Kidney (tissue), 14 donors: ENCODE results near the gene ZNF789. TPM values are rescaled to one million over a fixed set of nuclear protein-coding genes. Genes with fewer than 3 reads are reported as not detected.

ENCODE experiments used
- DNase-seq, 5 donors: peaks; one replicate each; pipeline ENCODE4 v3.0.0-alpha.2; 2013 to 2020
- FAIRE-seq: peaks from 2 replicates; lab custom pipeline; 2012; peaks lifted over from hg19 to GRCh38; lab: Jason Lieb, UNC
- H3K27ac ChIP-seq, 2 donors: one replicate each; pipeline ENCODE4 v1.7.0; 2013; ENCODE audit warnings: low read depth in 2 of 2, low read length in 2 of 2, inconsistent platforms in 1 of 2
- H3K27me3 ChIP-seq: one replicate; pipeline ENCODE4 v1.7.1; 2013; ENCODE audit warnings: low read length, inconsistent platforms; ENCODE audit not compliant: control insufficient read depth, insufficient read depth
- H3K36me3 ChIP-seq, 3 donors: one replicate each; pipeline versions ENCODE4 v1.7.0 to v1.7.1; 2013; ENCODE audit warnings: low read length in 3 of 3, control low read depth in 1 of 3, inconsistent platforms in 1 of 3; ENCODE audit not compliant: insufficient read depth in 3 of 3, control insufficient read depth in 2 of 3
- H3K4me1 ChIP-seq, 3 donors: one replicate each; pipeline versions ENCODE4 v1.7.0 to v1.7.1; 2013; ENCODE audit warnings: low read length in 3 of 3, inconsistent platforms in 1 of 3, low read depth in 1 of 3; ENCODE audit not compliant: control insufficient read depth in 2 of 3, insufficient read depth in 2 of 3
- H3K4me3 ChIP-seq, 3 donors: one replicate each; pipeline versions ENCODE4 v1.7.0 to v1.8.1; 2013; ENCODE audit warnings: low read length in 3 of 3, control low read depth in 1 of 3, inconsistent platforms in 1 of 3
- H3K9ac ChIP-seq, 3 donors: one replicate each; pipeline versions ENCODE4 v1.7.0 to v1.7.1; 2013; ENCODE audit warnings: low read length in 3 of 3, control low read depth in 1 of 3, inconsistent platforms in 1 of 3
- H3K9me3 ChIP-seq, 3 donors: one replicate each; pipeline versions ENCODE4 v1.7.0 to v1.7.1; 2013; ENCODE audit warnings: low read length in 3 of 3, control low read depth in 1 of 3, inconsistent platforms in 1 of 3; ENCODE audit not compliant: control insufficient read depth in 2 of 3, insufficient read depth in 1 of 3
- CTCF ChIP-seq: IDR thresholded peaks from 3 replicates; pipeline ENCODE4 v1.5.1; 2012; ENCODE audit warnings: mild to moderate bottlenecking, moderate library complexity, borderline replicate concordance; ENCODE audit not compliant: insufficient read depth; ENCODE audit errors: extremely low read depth
- intact Hi-C: fragments of 100-400 bp; cut with DNase I; formaldehyde crosslinking; loops from one replicate; pipeline ENCODE4 v1.11.1; 2022
- polyA plus RNA-seq: library from polyadenylated mRNA; stranded (reverse); fragments of 350-450 nt; fragmentation: Illumina TruSeq; extraction: RNeasy Lipid Tissue Mini Kit (QIAGEN cat#74804); gene quantifications from one replicate; pipeline ENCODE4 v1.2.3, GENCODE V29; 2014; ENCODE audit warnings: low read depth, low replicate concordance; ENCODE audit not compliant: insufficient read depth
- total RNA-seq: library from RNA; stranded (reverse); fragmentation: NEBNext Ultra II Directional; extraction: Animal tissue kit (Norgen Biotek cat#: 25700); gene quantifications from one replicate; pipeline ENCODE4 v1.2.1, GENCODE V29; 2021
- donor health status: control.
- donor health status: control.
- donor health status: control.
- donor health status: control.
- donor health status: control.
- donor health status: DM: yes; HTN: yes; CAD: no.
- donor health status: Normal renal cell carcinoma (clear cell type).

Gene ZNF789
- total and polyA plus RNA-seq, 2 donors from 2014 or later, result 10.6 to 14.8 TPM

- no peaks in the 10 kb centered on the region for H3K4me1 ChIP-seq
- peaks cover 2 to 31% (median 24%) of the 10 kb centered on the region in 3 donors for H3K36me3 ChIP-seq
- H3K9me3 ChIP-seq, result no peaks in the 10 kb centered on the region
- intact Hi-C loops, result no loop called here
- no peak for TF ChIP-seq CTCF
- no peak overlapping the region for H3K9ac ChIP-seq
- no peak overlapping the region for H3K27ac ChIP-seq
- DNase-seq, result no peak
- no peak overlapping the region for H3K4me3 ChIP-seq
- FAIRE-seq, result no peak
- H3K27me3 ChIP-seq, result no peaks in the 10 kb centered on the region
Observed at GRCh38 chr7:99452541-99452940, 20.1 kb upstream of the ZNF789 start.

GRCh38 chr7:99453105-99453504 lies 19.6 kb upstream of the ZNF789 start:
- no peaks in the 10 kb centered on the region for H3K9me3 ChIP-seq
- H3K4me1 ChIP-seq, result no peaks in the 10 kb centered on the region
- no peak overlapping the region for H3K9ac ChIP-seq
- TF ChIP-seq CTCF, result no peak
- intact Hi-C loops, result no loop called here
- no peak for DNase-seq
- peaks cover 2 to 35% (median 24%) of the 10 kb centered on the region in 3 donors for H3K36me3 ChIP-seq
- no peak for FAIRE-seq
- no peak overlapping the region for H3K27ac ChIP-seq
- no peak overlapping the region for H3K4me3 ChIP-seq
- H3K27me3 ChIP-seq, result no peaks in the 10 kb centered on the region

GRCh38 chr7:99455874-99456273 lies 16.8 kb upstream of the ZNF789 start:
- Histone ChIP-seq H3K27ac (no peak overlapping the region), H3K27me3 (no peaks in the 10 kb centered on the region), H3K9me3 (no peaks in the 10 kb centered on the region), H3K36me3 (peaks cover 2 to 34% (median 20%) of the 10 kb centered on the region in 3 donors), H3K9ac (no peak overlapping the region), H3K4me1 (no peaks in the 10 kb centered on the region), H3K4me3 (no peak overlapping the region)
- intact Hi-C loops, result no loop called here
- DNase-seq (no peak), FAIRE-seq (no peak)
- no peak for TF ChIP-seq CTCF

GRCh38 chr7:99456288-99456687 lies 16.4 kb upstream of the ZNF789 start:
- no peak for FAIRE-seq
- H3K36me3 ChIP-seq, result peaks cover 0 to 34% (median 20%) of the 10 kb centered on the region in 3 donors
- intact Hi-C loops, result no loop called here

More at GRCh38 chr7:99456288-99456687, 16.4 kb upstream of the ZNF789 start:
- no peak overlapping the region for H3K4me3 ChIP-seq
- H3K4me1 ChIP-seq, result no peaks in the 10 kb centered on the region
- no peaks in the 10 kb centered on the region for H3K27me3 ChIP-seq
- TF ChIP-seq CTCF, result no peak
- no peak overlapping the region for H3K27ac ChIP-seq
- no peaks in the 10 kb centered on the region for H3K9me3 ChIP-seq
- no peak for DNase-seq
- no peak overlapping the region for H3K9ac ChIP-seq
